ENCODE data around the gene SLC39A9.

- TF ChIP-seq EZH2 (IDR thresholded peaks at IDR 0.05) (no peak), CTCF (IDR thresholded peaks at IDR 0.05) (no peak)
These were observed 23.3 kb upstream of the SLC39A9 start for GRCh38 chr14:69375182-69375581.

All from neural progenitor cell (in vitro differentiated cells).